SK-N-SH (cell line): ENCODE data around the gene ACAD11. TPM values are rescaled to one million over a fixed set of nuclear protein-coding genes. Genes with fewer than 3 reads are reported as not detected.

Source experiments
- CTCF ChIA-PET: fragments of 300-600, 350-600 bp; formaldehyde crosslinking; extraction: SDS; loops from one replicate; lab custom pipeline; 2021; lab: Yijun Ruan, JAX
- POLR2A ChIA-PET: fragments of 350-600 bp; sonication (Branson Sonifier 250); formaldehyde crosslinking; extraction: SDS; loops from one replicate; lab custom pipeline; 2020; ENCODE audit warnings: antibody characterized with exemption, inconsistent platforms; lab: Yijun Ruan, JAX
- DNase-seq: peaks from one replicate; pipeline ENCODE4 v3.0.0; 2012
- H2AFZ ChIP-seq: fragments of 200-600 bp; sonication (generic); 2 replicates; pipeline ENCODE4 v1.8.1; 2016; ENCODE audit warnings: antibody characterized with exemption, mild to moderate bottlenecking, low read depth
- H3F3A ChIP-seq: fragments of 200-600 bp; sonication (generic); replicated peaks from 2 replicates; pipeline ENCODE3; 2016; ENCODE audit warnings: antibody characterized with exemption, mild to moderate bottlenecking; ENCODE audit not compliant: insufficient read depth
- H3K27ac ChIP-seq, 2 experiments: fragments of 200-500 bp in 1 of 2; fragments of 200-600 bp in 1 of 2; sonication (Bioruptor generic) in 1 of 2; sonication (generic), shearing (Covaris generic) in 1 of 2; 2 replicates each; pipeline versions ENCODE4 v1.5.1 to v1.6.1; 2014 to 2016; ENCODE audit warnings: low read depth in 2 of 2, inconsistent platforms in 1 of 2, low read length in 1 of 2, mild to moderate bottlenecking in 1 of 2, mixed read lengths in 1 of 2
- H3K27me3 ChIP-seq: fragments of 200-600 bp; sonication (generic), shearing (Covaris generic); 2 replicates; pipeline ENCODE4 v1.6.1; 2016; ENCODE audit warnings: mixed run types; ENCODE audit not compliant: insufficient read depth
- H3K36me3 ChIP-seq, 2 experiments: fragments of 200-500 bp in 1 of 2; fragments of 200-600 bp in 1 of 2; sonication (Bioruptor generic) in 1 of 2; sonication (generic) in 1 of 2; replicated peaks in 1 of 2; 2 replicates each; pipeline versions ENCODE3 to v1.5.1; 2014 to 2016; ENCODE audit warnings: low read length in 1 of 2, mild to moderate bottlenecking in 1 of 2; ENCODE audit not compliant: insufficient read depth in 2 of 2, control insufficient read depth in 1 of 2
- H3K4me1 ChIP-seq, 2 experiments: fragments of 200-500 bp in 1 of 2; fragments of 200-600 bp in 1 of 2; sonication (Bioruptor generic) in 1 of 2; sonication (generic), shearing (Covaris generic) in 1 of 2; 2 replicates each; pipeline versions ENCODE4 v1.5.1 to v1.6.1; 2014 to 2016; ENCODE audit warnings: low read depth in 1 of 2, low read length in 1 of 2, mixed run types in 1 of 2; ENCODE audit not compliant: insufficient read depth in 2 of 2, control insufficient read depth in 1 of 2
- H3K4me2 ChIP-seq: fragments of 200-600 bp; sonication (generic), shearing (Covaris generic); 2 replicates; pipeline ENCODE4 v1.6.1; 2017; ENCODE audit warnings: mixed run types
- H3K4me3 ChIP-seq, 2 experiments: fragments of 200-500 bp in 1 of 2; fragments of 200-600 bp in 1 of 2; sonication (Bioruptor generic) in 1 of 2; sonication (generic), shearing (Covaris generic) in 1 of 2; 2 replicates each; pipeline versions ENCODE4 v1.5.1 to v1.8.1; 2014 to 2016; ENCODE audit warnings: low read depth in 2 of 2, inconsistent platforms in 1 of 2, low read length in 1 of 2, mild to moderate bottlenecking in 1 of 2, mixed read lengths in 1 of 2, moderate library complexity in 1 of 2
- H3K79me2 ChIP-seq: fragments of 200-600 bp; sonication (generic); 2 replicates; pipeline ENCODE4 v1.8.1; 2017; ENCODE audit warnings: mild to moderate bottlenecking; ENCODE audit not compliant: insufficient read depth
- H3K9ac ChIP-seq: fragments of 200-600 bp; sonication (generic); 2 replicates; pipeline ENCODE4 v1.6.1; 2017; ENCODE audit warnings: mixed run types
- H3K9me2 ChIP-seq: fragments of 200-600 bp; sonication (generic); 2 replicates; pipeline ENCODE4 v1.6.1; 2017; ENCODE audit warnings: mixed run types
- H3K9me3 ChIP-seq: fragments of 200-600 bp; sonication (generic); 2 replicates; pipeline ENCODE4 v1.6.1; 2017; ENCODE audit warnings: mixed run types, mild to moderate bottlenecking, moderate library complexity
- H4K20me1 ChIP-seq: fragments of 200-600 bp; sonication (generic); 2 replicates; pipeline ENCODE4 v1.6.1; 2017; ENCODE audit warnings: mild to moderate bottlenecking, mixed run types; ENCODE audit not compliant: insufficient read depth
- CHD2 ChIP-seq: fragments of 150-350 bp; IDR thresholded peaks from 2 replicates; pipeline ENCODE4 v1.6.1; 2018; ENCODE audit warnings: low read length; ENCODE audit not compliant: partially characterized antibody
- CTCF ChIP-seq: fragments of 200-600 bp; sonication (generic); IDR thresholded peaks from 2 replicates; pipeline ENCODE4 v1.6.1; 2017; ENCODE audit warnings: antibody characterized with exemption, mild to moderate bottlenecking, moderate library complexity
- EP300 ChIP-seq, 2 experiments: IDR thresholded peaks; 2 replicates each; pipeline versions ENCODE4 v1.4.0 to v1.6.1; 2012; ENCODE audit warnings: borderline replicate concordance in 1 of 2, low read depth in 1 of 2, low read length in 1 of 2
- FOXJ3 ChIP-seq: sonication (generic); formaldehyde crosslinking; IDR thresholded peaks from 2 replicates; pipeline ENCODE4 v1.5.1; 2020; ENCODE audit warnings: mild to moderate bottlenecking, missing genetic modification reagents
- GATA2 ChIP-seq: sonication (generic); formaldehyde crosslinking; IDR thresholded peaks from 2 replicates; pipeline ENCODE4 v1.5.0; 2020; ENCODE audit warnings: mild to moderate bottlenecking, missing genetic modification reagents
- IRF3 ChIP-seq: fragments of 150-350 bp; IDR thresholded peaks from 2 replicates; pipeline ENCODE4 v1.6.1; 2016; ENCODE audit warnings: mild to moderate bottlenecking, low read depth, low read length
- JUND ChIP-seq: IDR thresholded peaks from 2 replicates; pipeline ENCODE4 v1.4.0; 2012
- MAX ChIP-seq: IDR thresholded peaks from 2 replicates; pipeline ENCODE4 v1.4.0; 2012; ENCODE audit warnings: low read depth
- MXI1 ChIP-seq: IDR thresholded peaks from 2 replicates; pipeline ENCODE4 v1.6.1; 2012; ENCODE audit warnings: mild to moderate bottlenecking, low read depth, low read length, improper control_type of control experiment
- NRF1 ChIP-seq: IDR thresholded peaks from 2 replicates; pipeline ENCODE4 v1.6.1; 2012; ENCODE audit warnings: low read depth, mild to moderate bottlenecking, low read length
- POLR2AphosphoS5 ChIP-seq: IDR thresholded peaks from 2 replicates; pipeline ENCODE4 v1.6.1; 2012; ENCODE audit warnings: low read depth, low read length
- RAD21 ChIP-seq: IDR thresholded peaks from 2 replicates; pipeline ENCODE4 v1.6.1; 2012; ENCODE audit warnings: mild to moderate bottlenecking, low read length
- RCOR1 ChIP-seq: fragments of 150-350 bp; IDR thresholded peaks from 2 replicates; pipeline ENCODE4 v1.6.1; 2017; ENCODE audit warnings: antibody characterized with exemption, low read length
- RFX5 ChIP-seq: IDR thresholded peaks from 2 replicates; pipeline ENCODE4 v1.6.1; 2012; ENCODE audit warnings: mild to moderate bottlenecking, improper control_type of control experiment, low read length
- TAF1 ChIP-seq: IDR thresholded peaks from 2 replicates; pipeline ENCODE4 v1.6.1; 2012; ENCODE audit warnings: low read depth, mild to moderate bottlenecking, low read length, moderate library complexity, borderline replicate concordance
- TCF12 ChIP-seq: IDR thresholded peaks from 2 replicates; pipeline ENCODE4 v1.4.0; 2012
- TEAD4 ChIP-seq: IDR thresholded peaks from 2 replicates; pipeline ENCODE4 v1.4.0; 2012; ENCODE audit warnings: mild to moderate bottlenecking, borderline replicate concordance; ENCODE audit not compliant: insufficient read depth
- USF1 ChIP-seq: IDR thresholded peaks from 2 replicates; pipeline ENCODE4 v1.4.0; 2012; ENCODE audit warnings: low read depth, borderline replicate concordance
- USF2 ChIP-seq: fragments of 150-350 bp; IDR thresholded peaks from 2 replicates; pipeline ENCODE4 v1.6.1; 2017; ENCODE audit warnings: antibody characterized with exemption, low read length, low read depth, borderline replicate concordance
- ZBTB33 ChIP-seq: IDR thresholded peaks from 2 replicates; pipeline ENCODE4 v1.4.0; 2012; ENCODE audit warnings: low read depth, borderline replicate concordance
- WGBS: methylation state at CpG from one replicate; pipeline ENCODE4 v1.1.6; 2017; ENCODE audit warnings: low lambda C conversion rate; 5-methylcytosine and 5-hydroxymethylcytosine counted together
- polyA plus RNA-seq, 3 experiments: library from polyadenylated mRNA; depleted of rRNA; stranded (reverse); fragments of >200 nt; gene quantifications; 2 replicates each; pipeline ENCODE4 v1.2.3, GENCODE V29; 2012

The ACAD11 gene
- polyA plus RNA-seq, 1 of the 3 experiments (the other 2 are of a cell fraction): 16.3 TPM

- TF ChIP-seq ZBTB33: no peak
- TF ChIP-seq JUND: no peak
- TF ChIP-seq GATA2 (CRISPR knock-in tag): no peak
- TF ChIP-seq TCF12: no peak
- no peak for TF ChIP-seq FOXJ3 (CRISPR knock-in tag)
- no peak for TF ChIP-seq TEAD4
- no peak for TF ChIP-seq RFX5
- no peak for TF ChIP-seq POLR2AphosphoS5
- TF ChIP-seq USF2: no peak
These were observed 114.1 kb downstream of the ACAD11 start (continued) for GRCh38 chr3:132545471-132545870.

- Histone ChIP-seq H3F3A (peaks cover 26% of the 10 kb centered on the region), H3K4me3 (no peak overlapping the region), H3K4me2 (no peak overlapping the region), H3K4me1 (peaks cover 2 to 16% of the 10 kb centered on the region in 2 experiments; a peak in 3 of 4 replicates), H3K27ac (peak overlapping the region; percentile 87 to 99; a peak in 2 of 4 replicates), H3K36me3 (peaks cover 18 to 19% of the 10 kb centered on the region in 2 experiments), H3K27me3 (no peaks in the 10 kb centered on the region), H4K20me1 (no peaks in the 10 kb centered on the region), H2AFZ (no peak overlapping the region), H3K79me2 (no peaks in the 10 kb centered on the region), H3K9ac (no peak overlapping the region), H3K9me2 (no peaks in the 10 kb centered on the region), H3K9me3 (no peaks in the 10 kb centered on the region)
- ChIA-PET POLR2A (no interaction called here), CTCF (interaction anchor here (2.5 kb wide), 1 partner anchor 98 kb away, joined by 13 read pairs; no protein-coding TSS in a partner anchor)
- 93% methylated on average over 2 of the region's 2 CpGs for WGBS
- no peak for DNase-seq
- TF ChIP-seq NRF1 (no peak), MXI1 (no peak), CTCF (no peak), USF1 (no peak), JUND (no peak), TAF1 (no peak), RAD21 (no peak), MAX (no peak), RCOR1 (no peak), CHD2 (no peak), EP300 (IDR thresholded peaks at IDR 0.05; ENCODE audit: borderline replicate concordance in 1 of 2, low read depth in 1 of 2, low read length in 1 of 2) (no peak), IRF3 (no peak)
These were observed 115.5 kb downstream of the ACAD11 start for GRCh38 chr3:132544130-132544529.
